H1 (cell line): ENCODE results near the gene MARS1. TPM values are rescaled to one million over a fixed set of nuclear protein-coding genes. Genes with fewer than 3 reads are reported as not detected.

Source experiments
- CTCF ChIA-PET: fragments of 300-600 bp; sonication (Branson Sonifier 250); formaldehyde crosslinking; loops from one replicate; lab custom pipeline; 2021; ENCODE audit not compliant: partially characterized antibody; lab: Charles Lee
- POLR2A ChIA-PET: fragments of 300-600 bp; sonication (Branson Sonifier 250); formaldehyde crosslinking; loops from one replicate; lab custom pipeline; 2021; ENCODE audit warnings: inconsistent platforms; ENCODE audit not compliant: partially characterized antibody; lab: Charles Lee
- DNase-seq, 2 experiments: peaks; one replicate each; pipeline versions ENCODE4 v3.0.0 to v3.0.0-alpha.2; 2010 to 2022; ENCODE audit warnings: low spot score in 2 of 2, low read depth in 1 of 2, mixed read lengths in 1 of 2
- FAIRE-seq: peaks from 2 replicates; lab custom pipeline; 2011; peaks lifted over from hg19 to GRCh38; lab: Jason Lieb, UNC
- H2AFZ ChIP-seq: 2 replicates; pipeline ENCODE4 v1.8.1; 2012; ENCODE audit warnings: low read length, inconsistent platforms
- H2AK5ac ChIP-seq: 2 replicates; pipeline ENCODE4 v1.6.1; 2013; ENCODE audit warnings: low read depth, low read length
- H2BK120ac ChIP-seq: replicated peaks from 2 replicates; pipeline ENCODE3; 2013; ENCODE audit warnings: low read depth, low read length, inconsistent platforms
- H2BK12ac ChIP-seq: 2 replicates; pipeline ENCODE4 v1.6.1; 2013; ENCODE audit warnings: low read depth, low read length
- H2BK15ac ChIP-seq: 2 replicates; pipeline ENCODE4 v1.6.1; 2013; ENCODE audit warnings: low read length
- H2BK20ac ChIP-seq: 2 replicates; pipeline ENCODE4 v1.6.1; 2013; ENCODE audit warnings: low read length
- H2BK5ac ChIP-seq: 2 replicates; pipeline ENCODE4 v1.6.1; 2013; ENCODE audit warnings: low read depth, low read length
- H3K14ac ChIP-seq: 2 replicates; pipeline ENCODE4 v1.6.1; 2013; ENCODE audit warnings: inconsistent platforms; ENCODE audit not compliant: insufficient read length
- H3K18ac ChIP-seq: 2 replicates; pipeline ENCODE4 v1.6.1; 2013; ENCODE audit warnings: low read length; ENCODE audit errors: extremely low read depth
- H3K23ac ChIP-seq: 2 replicates; pipeline ENCODE4 v1.6.1; 2013; ENCODE audit warnings: inconsistent platforms; ENCODE audit not compliant: insufficient read length
- H3K23me2 ChIP-seq: 2 replicates; pipeline ENCODE4 v1.6.1; 2013; ENCODE audit warnings: low read depth, low read length
- H3K27ac ChIP-seq: 2 replicates; pipeline ENCODE4 v1.6.1; 2011; ENCODE audit warnings: low read depth, low read length, inconsistent platforms
- H3K27me3 ChIP-seq, 4 experiments: replicated peaks in 1 of 4; 1 replicate in 1 of 4; 2 replicates in 3 of 4; pipeline versions ENCODE4 v1.6.1 to v1.8.1; 2011 to 2013; ENCODE audit warnings: low read length in 3 of 4, mild to moderate bottlenecking in 3 of 4, inconsistent platforms in 2 of 4, mixed read lengths in 2 of 4, moderate library complexity in 1 of 4; ENCODE audit not compliant: control insufficient read depth in 3 of 4, insufficient read depth in 3 of 4; ENCODE audit errors: extremely low read depth in 1 of 4
- H3K36me3 ChIP-seq, 4 experiments: 2 replicates each; pipeline versions ENCODE4 v1.6.1 to v1.8.1; 2011 to 2013; ENCODE audit warnings: mild to moderate bottlenecking in 4 of 4, low read length in 3 of 4, moderate library complexity in 2 of 4, control low read depth in 1 of 4, inconsistent platforms in 1 of 4; ENCODE audit not compliant: insufficient read depth in 4 of 4, control insufficient read depth in 2 of 4
- H3K4ac ChIP-seq: replicated peaks from 2 replicates; pipeline ENCODE3; 2013; ENCODE audit warnings: low read length, low read depth, mixed read lengths, inconsistent platforms; ENCODE audit not compliant: insufficient read length
- H3K4me1 ChIP-seq, 4 experiments: replicated peaks in 1 of 4; 1 replicate in 1 of 4; 2 replicates in 3 of 4; pipeline versions ENCODE4 v1.6.1 to v1.8.1; 2011 to 2013; ENCODE audit warnings: low read length in 3 of 4, inconsistent platforms in 2 of 4, mixed read lengths in 1 of 4; ENCODE audit not compliant: insufficient read depth in 4 of 4, control insufficient read depth in 3 of 4
- H3K4me2 ChIP-seq, 2 experiments: 2 replicates each; pipeline versions ENCODE4 v1.6.1 to v1.8.1; 2011 to 2013; ENCODE audit warnings: low read depth in 2 of 2, low read length in 2 of 2, control low read depth in 1 of 2, inconsistent platforms in 1 of 2, mild to moderate bottlenecking in 1 of 2; ENCODE audit not compliant: insufficient read depth in 1 of 2
- H3K4me3 ChIP-seq, 4 experiments: fragments of 200-600, 300-600 bp in 1 of 4; sonication (generic), shearing (Covaris generic), sonication (Bioruptor Twin) in 1 of 4; 2 replicates each; pipeline versions ENCODE4 v1.5.1 to v1.8.1; 2011 to 2016; ENCODE audit warnings: low read length in 4 of 4, low read depth in 3 of 4, control low read depth in 2 of 4, inconsistent platforms in 2 of 4, mild to moderate bottlenecking in 2 of 4, mixed read lengths in 1 of 4, moderate library complexity in 1 of 4; ENCODE audit not compliant: insufficient read depth in 2 of 4; ENCODE audit errors: extremely low read depth in 1 of 4
- H3K56ac ChIP-seq: replicated peaks from 2 replicates; pipeline ENCODE3; 2013; ENCODE audit warnings: low read depth, mild to moderate bottlenecking, mixed read lengths, low read length, inconsistent platforms; ENCODE audit not compliant: insufficient read length
- H3K79me1 ChIP-seq: 2 replicates; pipeline ENCODE4 v1.6.1; 2013; ENCODE audit warnings: low read depth, low read length, control low read depth
- H3K79me2 ChIP-seq, 2 experiments: 2 replicates each; pipeline versions ENCODE4 v1.6.1 to v1.8.1; 2012 to 2013; ENCODE audit warnings: low read length in 2 of 2, mild to moderate bottlenecking in 2 of 2, inconsistent platforms in 1 of 2; ENCODE audit not compliant: insufficient read depth in 2 of 2, control insufficient read depth in 1 of 2
- H3K9ac ChIP-seq, 4 experiments: replicated peaks in 1 of 4; 1 replicate in 1 of 4; 2 replicates in 3 of 4; pipeline versions ENCODE4 v1.6.1 to v1.8.1; 2011 to 2013; ENCODE audit warnings: low read depth in 3 of 4, low read length in 3 of 4, control low read depth in 2 of 4, mild to moderate bottlenecking in 2 of 4, moderate library complexity in 2 of 4, inconsistent platforms in 1 of 4; ENCODE audit errors: extremely low read depth in 1 of 4
- H3K9me3 ChIP-seq, 2 experiments: 2 replicates each; pipeline versions ENCODE4 v1.6.1 to v1.8.1; 2012 to 2013; ENCODE audit warnings: mild to moderate bottlenecking in 2 of 2, moderate library complexity in 2 of 2, control low read depth in 1 of 2, inconsistent platforms in 1 of 2, low read depth in 1 of 2, low read length in 1 of 2, mixed read lengths in 1 of 2; ENCODE audit not compliant: insufficient read depth in 2 of 2
- H4K20me1 ChIP-seq, 2 experiments: replicated peaks in 1 of 2; 2 replicates each; pipeline versions ENCODE3 to v1.8.1; 2011 to 2013; ENCODE audit warnings: inconsistent platforms in 2 of 2, low read length in 2 of 2, mild to moderate bottlenecking in 1 of 2; ENCODE audit not compliant: insufficient read depth in 2 of 2, control insufficient read depth in 1 of 2
- H4K5ac ChIP-seq: 2 replicates; pipeline ENCODE4 v1.6.1; 2013; ENCODE audit warnings: low read length, low read depth, mixed read lengths, inconsistent platforms; ENCODE audit not compliant: insufficient read length
- H4K8ac ChIP-seq: 2 replicates; pipeline ENCODE4 v1.8.0; 2013; ENCODE audit warnings: mild to moderate bottlenecking, moderate library complexity, low read length, inconsistent platforms; ENCODE audit not compliant: insufficient read depth; ENCODE audit errors: extremely low read depth
- H4K91ac ChIP-seq: replicated peaks from 2 replicates; pipeline ENCODE3; 2013; ENCODE audit warnings: low read length, mixed read lengths, inconsistent platforms; ENCODE audit not compliant: insufficient read length
- CHD2 ChIP-seq: IDR thresholded peaks from 2 replicates; pipeline ENCODE4 v1.6.1; 2012; ENCODE audit warnings: low read length, improper control_type of control experiment
- JUND ChIP-seq: IDR thresholded peaks from 2 replicates; pipeline ENCODE4 v1.6.1; 2011; ENCODE audit warnings: mild to moderate bottlenecking, improper control_type of control experiment, low read length
- RAD21 ChIP-seq, 2 experiments: IDR thresholded peaks in 1 of 2; conservative IDR thresholded peaks in 1 of 2; 2 replicates each; pipeline ENCODE4 v1.6.1; 2011; ENCODE audit warnings: low read depth in 2 of 2, low read length in 2 of 2, improper control_type of control experiment in 1 of 2, inconsistent platforms in 1 of 2, mild to moderate bottlenecking in 1 of 2, moderate library complexity in 1 of 2
- SP4 ChIP-seq: IDR thresholded peaks from 2 replicates; pipeline ENCODE4 v1.6.1; 2012; ENCODE audit warnings: low read length, inconsistent platforms
- polyA plus RNA-seq, 7 experiments: library from polyadenylated mRNA; depleted of rRNA in 3 of 7; stranded (reverse) in 5 of 7; unstranded in 2 of 7; fragments of >200 nt in 5 of 7; fragments of 200-250 nt in 2 of 7; gene quantifications; 1 replicate in 5 of 7; 2 replicates in 1 of 7; 4 replicates in 1 of 7; pipeline versions ENCODE4 v1.2.1 to v1.2.3, GENCODE V29; 2011 to 2013; ENCODE audit warnings: missing spikeins in 2 of 7, mixed read lengths in 2 of 7
- total RNA-seq: library from RNA; stranded (reverse); fragmentation: NEBNext Ultra II Directional; extraction: Animal tissue kit (Norgen Biotek cat#: 25700); gene quantifications from 2 replicates; pipeline ENCODE4 v1.2.1, GENCODE V29; 2021

The MARS1 gene
- total and polyA plus RNA-seq, 2 of the 8 experiments (the other 6 are each of a cell fraction or from before 2014, with no cell fraction given) = 194 to 407 TPM

GRCh38 chr12:57485695-57486094 lies 2.2 kb upstream of the MARS1 start:
- no peaks in the 10 kb centered on the region for H4K20me1 ChIP-seq
- H3K56ac ChIP-seq = no peak overlapping the region
- H3K4me3 ChIP-seq = no peak overlapping the region
- H3K36me3 ChIP-seq = peaks cover 5 to 19% (median 17%) of the 10 kb centered on the region in 4 experiments
- no peaks in the 10 kb centered on the region for H3K27me3 ChIP-seq
- H3K9me3 ChIP-seq = no peaks in the 10 kb centered on the region
- H3K4me1 ChIP-seq = peaks cover 0 to 7% (median 2%) of the 10 kb centered on the region in 4 experiments; a peak in 6 of 7 replicates
- H3K79me1 ChIP-seq = peaks cover 8% of the 10 kb centered on the region; the same call in 1 of the 2 replicates
- POLR2A ChIA-PET = no interaction called here
- no peak overlapping the region for H2AK5ac ChIP-seq
- no peak overlapping the region for H2BK5ac ChIP-seq
- H3K27ac ChIP-seq = no peak overlapping the region
- H3K4me2 ChIP-seq = no peak overlapping the region
- no peak overlapping the region for H3K9ac ChIP-seq
- H4K91ac ChIP-seq = no peak overlapping the region
- H3K79me2 ChIP-seq = peaks cover 14 to 25% of the 10 kb centered on the region in 2 experiments
- no peak for FAIRE-seq
- H2AFZ ChIP-seq = no peak overlapping the region
- no peak for DNase-seq
- no peak overlapping the region for H2BK15ac ChIP-seq
- H3K4ac ChIP-seq = no peak overlapping the region
- no peak overlapping the region for H2BK12ac ChIP-seq
- no peak overlapping the region for H4K5ac ChIP-seq
- no peak overlapping the region for H3K23ac ChIP-seq
- no peak overlapping the region for H3K14ac ChIP-seq
- no peak overlapping the region for H4K8ac ChIP-seq
- H2BK20ac ChIP-seq = no peak overlapping the region
- H3K23me2 ChIP-seq = peaks cover 5% of the 10 kb centered on the region; the same call in 1 of the 2 replicates
- H3K18ac ChIP-seq = no peak overlapping the region
- CTCF ChIA-PET = interaction anchor here (0.7 to 25.1 kb wide), 5 partner anchors 10 to 260 kb away, joined by 3 to 441 read pairs (median 4); partner anchors contain the start of genes GLI1 and INHBE
- no peak overlapping the region for H2BK120ac ChIP-seq
- TF ChIP-seq RAD21 (IDR thresholded peaks at IDR 0.05 in 1 of 2, conservative IDR thresholded peaks at IDR 0.05 in 1 of 2; ENCODE audit: low read depth in 2 of 2, low read length in 2 of 2) (no peak), SP4 (no peak), JUND (no peak), CHD2 (no peak)
